ENCODE data around the gene MEGF8. TPM values are rescaled to one million over a fixed set of nuclear protein-coding genes. Genes with fewer than 3 reads are reported as not detected.

MEGF8 gene
- total and polyA plus RNA-seq, 2 of the 13 experiments (the other 11 are each of a cell fraction or from before 2014, with no cell fraction given): 4.0 to 8.8 TPM

DNA sequence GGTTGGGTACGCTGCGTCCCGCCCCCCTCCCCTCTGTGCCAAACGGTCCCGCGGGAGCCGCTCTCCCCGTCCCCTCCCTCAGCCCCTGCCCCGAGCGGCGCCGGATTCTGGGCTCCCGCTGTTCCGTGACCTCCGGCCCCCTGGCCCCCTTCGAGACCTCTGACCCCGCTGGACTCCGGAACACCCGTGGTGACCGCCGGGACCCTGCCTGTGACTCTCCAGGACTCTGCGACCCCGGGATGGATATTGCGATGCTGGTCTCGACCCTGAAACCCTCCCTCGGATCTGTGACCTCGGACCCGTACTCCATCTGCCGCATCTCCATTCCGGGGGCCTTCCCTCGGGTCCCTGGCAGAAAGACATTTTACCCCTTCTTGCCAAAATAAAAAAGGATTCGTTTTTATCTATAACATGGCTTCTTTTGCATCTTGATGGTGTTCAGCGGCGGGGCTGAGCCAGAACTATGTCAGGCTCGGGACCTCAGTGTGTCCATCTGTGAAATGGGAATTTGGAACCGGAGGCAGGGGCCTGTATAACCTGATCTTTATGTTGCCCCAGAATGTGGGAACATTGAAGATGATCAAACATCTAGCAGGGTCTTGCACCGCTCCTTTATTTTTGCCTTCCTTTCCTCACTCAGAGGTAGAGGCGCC lies 654 bp upstream of the MEGF8 start (continued):
- TF ChIP-seq GABPA (IDR thresholded peaks at IDR 0.05; ENCODE audit: low read depth, low read length) (no peak), GABPA (CRISPR knock-in tag; IDR thresholded peaks at IDR 0.05; ENCODE audit: low read depth) (no peak), ISL2 (CRISPR knock-in tag; IDR thresholded peaks at IDR 0.05) (no peak), ZNF557 (CRISPR knock-in tag; IDR thresholded peaks at IDR 0.05) (no peak), ZFAT (CRISPR knock-in tag; conservative IDR thresholded peaks at IDR 0.05) (no peak), NR2F6 (IDR thresholded peaks at IDR 0.05) (peak; percentile 12; the same call in 1 of the 2 replicates), NR2F6 (CRISPR knock-in tag; IDR thresholded peaks at IDR 0.05) (no peak), ZNF770 (CRISPR knock-in tag; IDR thresholded peaks at IDR 0.05) (no peak), ZNF143 (CRISPR knock-in tag; IDR thresholded peaks at IDR 0.05) (no peak), ZNF629 (CRISPR knock-in tag; conservative IDR thresholded peaks at IDR 0.05) (peak; percentile 98), ZNF224 (CRISPR knock-in tag; IDR thresholded peaks at IDR 0.05) (no peak), CAMTA2 (CRISPR knock-in tag; IDR thresholded peaks at IDR 0.05; ENCODE audit: borderline replicate concordance) (0 out of 2 replicates have a peak, but pooled peaks have one; percentile 17), ATRX (CRISPR knock-in tag; IDR thresholded peaks at IDR 0.05; ENCODE audit: borderline replicate concordance) (no peak), NPAS2 (CRISPR knock-in tag; IDR thresholded peaks at IDR 0.05; ENCODE audit: borderline replicate concordance) (no peak), ZNF235 (CRISPR knock-in tag; IDR thresholded peaks at IDR 0.05; ENCODE audit: borderline replicate concordance) (0 out of 2 replicates have a peak, but pooled peaks have one; percentile 49), ZNF652 (CRISPR knock-in tag; IDR thresholded peaks at IDR 0.05; ENCODE audit: borderline replicate concordance, low read depth) (no peak), XBP1 (CRISPR knock-in tag; IDR thresholded peaks at IDR 0.05) (no peak), HDAC1 (CRISPR knock-in tag; IDR thresholded peaks at IDR 0.05) (peak; percentile 14; the same call in 1 of the 2 replicates), RAD21 (CRISPR knock-in tag; IDR thresholded peaks at IDR 0.05) (peak; percentile 33; the same call in 1 of the 2 replicates), ZMYM2 (CRISPR knock-in tag; IDR thresholded peaks at IDR 0.05) (peak; percentile 80), ZSCAN12 (CRISPR knock-in tag; IDR thresholded peaks at IDR 0.05) (no peak), GATA4 (IDR thresholded peaks at IDR 0.05; ENCODE audit: borderline replicate concordance, low read depth) (no peak), NAIF1 (CRISPR knock-in tag; IDR thresholded peaks at IDR 0.05; ENCODE audit: borderline replicate concordance) (no peak)
- TF ChIP-seq, protein P1, sequence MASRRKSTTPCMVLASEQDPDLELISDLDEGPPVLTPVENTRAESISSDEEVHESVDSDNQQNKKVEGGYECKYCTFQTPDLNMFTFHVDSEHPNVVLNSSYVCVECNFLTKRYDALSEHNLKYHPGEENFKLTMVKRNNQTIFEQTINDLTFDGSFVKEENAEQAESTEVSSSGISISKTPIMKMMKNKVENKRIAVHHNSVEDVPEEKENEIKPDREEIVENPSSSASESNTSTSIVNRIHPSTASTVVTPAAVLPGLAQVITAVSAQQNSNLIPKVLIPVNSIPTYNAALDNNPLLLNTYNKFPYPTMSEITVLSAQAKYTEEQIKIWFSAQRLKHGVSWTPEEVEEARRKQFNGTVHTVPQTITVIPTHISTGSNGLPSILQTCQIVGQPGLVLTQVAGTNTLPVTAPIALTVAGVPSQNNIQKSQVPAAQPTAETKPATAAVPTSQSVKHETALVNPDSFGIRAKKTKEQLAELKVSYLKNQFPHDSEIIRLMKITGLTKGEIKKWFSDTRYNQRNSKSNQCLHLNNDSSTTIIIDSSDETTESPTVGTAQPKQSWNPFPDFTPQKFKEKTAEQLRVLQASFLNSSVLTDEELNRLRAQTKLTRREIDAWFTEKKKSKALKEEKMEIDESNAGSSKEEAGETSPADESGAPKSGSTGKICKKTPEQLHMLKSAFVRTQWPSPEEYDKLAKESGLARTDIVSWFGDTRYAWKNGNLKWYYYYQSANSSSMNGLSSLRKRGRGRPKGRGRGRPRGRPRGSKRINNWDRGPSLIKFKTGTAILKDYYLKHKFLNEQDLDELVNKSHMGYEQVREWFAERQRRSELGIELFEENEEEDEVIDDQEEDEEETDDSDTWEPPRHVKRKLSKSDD (CRISPR knock-in tag; IDR thresholded peaks at IDR 0.05; ENCODE audit: low read depth): no peak
- TF ChIP-seq, protein P2, sequence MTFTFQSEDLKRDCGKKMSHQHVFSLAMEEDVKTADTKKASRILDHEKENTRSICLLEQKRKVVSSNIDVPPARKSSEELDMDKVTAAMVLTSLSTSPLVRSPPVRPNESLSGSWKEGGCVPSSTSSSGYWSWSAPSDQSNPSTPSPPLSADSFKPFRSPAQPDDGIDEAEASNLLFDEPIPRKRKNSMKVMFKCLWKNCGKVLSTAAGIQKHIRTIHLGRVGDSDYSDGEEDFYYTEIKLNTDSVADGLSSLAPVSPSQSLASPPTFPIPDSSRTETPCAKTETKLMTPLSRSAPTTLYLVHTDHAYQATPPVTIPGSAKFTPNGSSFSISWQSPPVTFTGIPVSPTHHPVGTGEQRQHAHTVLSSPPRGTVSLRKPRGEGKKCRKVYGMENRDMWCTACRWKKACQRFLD (CRISPR knock-in tag; IDR thresholded peaks at IDR 0.05; ENCODE audit: borderline replicate concordance): no peak
- TF ChIP-seq, protein P3, sequence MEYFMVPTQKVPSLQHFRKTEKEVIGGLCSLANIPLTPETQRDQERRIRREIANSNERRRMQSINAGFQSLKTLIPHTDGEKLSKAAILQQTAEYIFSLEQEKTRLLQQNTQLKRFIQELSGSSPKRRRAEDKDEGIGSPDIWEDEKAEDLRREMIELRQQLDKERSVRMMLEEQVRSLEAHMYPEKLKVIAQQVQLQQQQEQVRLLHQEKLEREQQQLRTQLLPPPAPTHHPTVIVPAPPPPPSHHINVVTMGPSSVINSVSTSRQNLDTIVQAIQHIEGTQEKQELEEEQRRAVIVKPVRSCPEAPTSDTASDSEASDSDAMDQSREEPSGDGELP (IDR thresholded peaks at IDR 0.05; ENCODE audit: borderline replicate concordance, low read depth): no peak
